Fibroblast of skin of right biceps (primary cell): Measurements from ENCODE around the gene MYBPC2.

Experiments used
- DNase-seq: peaks from one replicate; pipeline ENCODE4 v3.0.0-alpha.2; 2013

The MYBPC2 gene

DNA sequence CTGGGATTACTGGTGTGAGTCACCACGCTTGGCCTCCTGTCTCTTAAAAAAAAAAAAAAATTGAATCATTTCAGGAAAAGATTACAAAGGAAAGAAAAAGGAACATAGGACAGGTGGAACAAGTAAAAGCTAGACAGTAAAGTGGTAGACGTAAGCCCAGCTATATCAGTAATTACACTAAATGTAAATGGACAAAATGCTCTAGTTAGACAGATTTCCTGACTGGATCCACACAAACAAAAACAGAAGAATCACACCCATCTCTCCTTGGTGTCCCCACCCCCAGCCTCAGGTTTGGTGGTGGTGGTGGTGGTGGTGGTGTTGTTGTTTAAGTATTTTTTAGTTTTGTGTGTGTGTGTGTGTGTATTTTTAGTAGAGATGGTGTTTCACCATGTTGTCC lies 20.3 kb upstream of the MYBPC2 start:
- no peak for DNase-seq

GRCh38 chr19:50413096-50413495 lies 19.6 kb upstream of the MYBPC2 start:
- no peak for DNase-seq

GRCh38 chr19:50413531-50413930 lies 19.2 kb upstream of the MYBPC2 start:
- no peak for DNase-seq

- DNase-seq, result peak; percentile 52
These were observed 17.6 kb upstream of the MYBPC2 start for GRCh38 chr19:50414864-50415660.

GRCh38 chr19:50415661-50416033 lies 17.0 kb upstream of the MYBPC2 start:
- DNase-seq, result no peak

DNA sequence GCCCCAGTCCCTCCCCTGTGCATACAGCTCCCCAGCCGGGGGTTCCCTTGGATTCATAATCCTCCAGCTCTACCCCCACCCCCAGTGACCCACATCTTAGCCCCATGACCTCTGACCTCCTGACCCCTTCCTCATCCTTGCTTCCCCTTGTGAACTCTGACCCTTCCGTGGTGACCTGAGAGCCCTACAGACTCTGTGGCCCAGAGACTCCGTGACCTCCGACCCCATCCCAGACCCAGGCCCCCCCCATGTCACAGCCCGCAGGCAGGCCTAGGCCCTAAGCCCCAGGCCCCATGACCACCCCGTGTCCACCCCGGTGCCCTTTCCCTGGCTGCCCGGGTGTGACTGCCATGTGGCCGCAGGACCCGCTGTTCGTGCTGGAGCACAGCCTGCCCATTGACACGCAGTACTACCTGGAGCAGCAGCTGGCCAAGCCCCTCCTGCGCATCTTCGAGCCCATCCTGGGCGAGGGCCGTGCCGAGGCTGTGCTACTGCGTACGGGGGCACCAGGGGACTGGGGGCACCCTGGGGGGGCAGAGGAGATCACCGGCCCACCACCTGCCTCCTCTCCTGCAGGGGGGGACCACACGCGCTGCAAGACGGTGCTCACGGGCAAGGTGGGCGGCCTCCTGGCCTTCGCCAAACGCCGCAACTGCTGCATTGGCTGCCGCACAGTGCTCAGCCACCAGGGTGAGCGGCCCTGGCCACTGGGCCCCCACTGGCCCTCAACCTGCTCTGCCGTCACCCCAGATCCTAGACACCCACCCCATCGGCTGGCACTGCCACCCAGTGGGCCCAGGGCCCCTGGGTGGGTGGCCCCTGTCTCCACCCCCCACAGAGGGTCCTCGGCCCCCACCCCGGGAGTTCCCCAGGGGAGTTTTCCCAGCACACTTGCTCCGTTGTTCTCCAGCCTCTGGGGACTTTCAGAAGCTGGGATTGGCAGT lies 16.4 kb upstream of the MYBPC2 start:
- DNase-seq, result no peak

DNA sequence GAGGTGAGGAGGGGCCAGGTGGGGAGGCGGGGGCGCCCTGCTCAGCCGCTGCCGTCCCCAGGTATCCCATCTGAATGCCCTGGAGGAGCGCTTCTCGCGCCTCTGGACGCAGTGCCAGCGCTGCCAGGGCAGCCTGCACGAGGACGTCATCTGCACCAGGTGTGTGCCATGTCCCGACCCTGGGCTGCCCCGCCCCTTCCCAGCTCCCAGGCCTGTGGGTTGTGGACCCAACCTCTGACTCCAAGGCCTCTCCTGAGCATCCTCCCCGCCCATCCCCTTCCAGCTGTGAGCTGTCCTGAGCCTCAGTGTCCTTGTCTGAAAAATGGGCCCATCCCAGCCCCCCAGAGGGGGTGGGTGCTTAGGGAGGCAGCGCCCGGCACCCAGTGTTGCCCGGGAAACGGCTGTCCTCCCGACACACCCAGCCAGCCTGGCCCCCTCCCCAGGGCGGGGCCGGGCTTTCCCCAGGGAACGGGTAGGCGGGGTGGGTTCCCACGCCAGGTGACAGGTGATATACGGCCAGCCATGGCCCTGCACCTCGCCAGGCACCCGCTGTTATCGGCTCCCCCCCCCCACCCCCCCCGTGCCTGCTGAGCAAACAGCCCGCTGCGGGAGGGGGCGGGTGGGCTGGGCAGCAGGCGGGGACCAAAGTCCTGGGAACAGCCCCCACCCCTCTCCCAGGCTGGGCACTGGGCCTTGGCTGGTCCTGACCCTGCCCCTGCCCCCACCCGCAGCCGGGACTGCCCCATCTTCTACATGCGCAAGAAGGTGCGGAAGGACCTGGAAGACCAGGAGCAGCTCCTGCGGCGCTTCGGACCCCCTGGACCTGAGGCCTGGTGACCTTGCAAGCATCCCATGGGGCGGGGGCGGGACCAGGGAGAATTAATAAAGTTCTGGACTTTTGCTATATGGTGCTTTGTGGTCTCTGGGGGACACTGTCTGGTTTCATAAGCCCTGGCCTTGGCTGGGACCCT lies 15.3 kb upstream of the MYBPC2 start:
- DNase-seq, result no peak

DNA sequence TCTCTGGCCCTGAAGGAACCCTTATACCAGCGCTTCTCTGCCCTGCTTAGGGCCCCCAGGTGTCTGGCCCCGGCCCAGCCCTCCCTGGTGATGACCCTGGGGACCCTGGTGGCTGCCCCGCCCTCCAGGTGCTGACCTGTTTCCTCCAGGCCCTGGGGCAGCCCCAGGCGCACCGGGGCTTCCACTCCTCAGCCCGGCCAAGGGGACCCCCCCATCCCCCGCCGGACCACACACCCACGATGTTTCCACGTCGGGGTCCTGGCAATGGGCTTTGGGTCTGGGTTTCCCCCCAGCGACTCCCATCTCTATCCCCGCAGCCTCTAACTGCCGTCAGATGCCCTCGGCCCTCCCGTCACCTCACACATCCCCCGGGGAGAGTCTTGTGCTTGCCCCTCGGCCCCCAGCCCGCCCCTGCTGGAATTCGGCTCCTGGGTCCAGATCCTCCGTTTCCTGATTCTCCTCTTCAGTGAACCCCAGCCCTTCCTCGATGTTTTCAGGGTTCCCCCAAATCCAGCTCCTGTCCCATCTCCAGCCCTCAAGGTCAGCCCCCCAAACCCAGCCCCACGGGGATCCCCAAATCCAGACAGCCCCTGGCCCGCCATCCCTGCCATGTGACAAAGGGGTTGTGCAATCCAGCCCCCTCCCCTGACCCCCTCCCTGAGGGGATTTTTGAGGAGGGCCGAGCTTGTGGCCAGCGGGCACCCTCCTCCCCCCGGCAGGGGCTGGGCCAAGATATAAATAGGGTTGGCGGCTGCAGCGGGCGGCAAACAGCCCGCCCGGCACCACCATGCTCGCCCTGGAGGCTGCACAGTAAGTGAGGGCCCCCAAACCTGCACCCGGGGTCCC lies 14.3 kb upstream of the MYBPC2 start, which contains the start of gene SPIB:
SPIB (plus strand) TSS at position 763 of the 846 bp plus-strand sequence; CDS start at position 788, 25 bp downstream.
- DNase-seq, result no peak

- DNase-seq, result no peak
These were observed 13.6 kb upstream of the MYBPC2 start for GRCh38 chr19:50419022-50419579.

DNA sequence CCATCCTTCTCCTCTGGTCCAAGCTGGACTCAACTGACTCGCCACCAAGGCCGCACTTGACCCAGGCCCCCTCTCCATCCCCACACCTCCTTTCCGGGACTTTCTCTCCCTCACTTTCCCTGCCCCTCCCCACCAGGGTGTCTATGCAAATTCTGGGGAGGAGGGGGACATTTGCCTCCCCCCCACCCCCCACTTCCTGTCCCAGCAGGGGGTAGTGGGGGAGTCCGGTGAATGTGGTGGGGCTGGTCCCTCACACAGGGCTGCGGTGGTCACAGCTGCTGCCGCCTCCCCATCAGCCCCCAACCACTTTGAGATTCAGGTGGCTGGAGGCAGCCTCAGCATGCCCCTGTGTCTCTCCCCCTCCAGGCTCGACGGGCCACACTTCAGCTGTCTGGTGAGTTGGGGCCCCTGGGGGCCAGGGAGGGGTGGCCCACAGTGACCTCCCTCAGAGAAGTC lies 13.1 kb upstream of the MYBPC2 start:
- DNase-seq, result no peak

DNA sequence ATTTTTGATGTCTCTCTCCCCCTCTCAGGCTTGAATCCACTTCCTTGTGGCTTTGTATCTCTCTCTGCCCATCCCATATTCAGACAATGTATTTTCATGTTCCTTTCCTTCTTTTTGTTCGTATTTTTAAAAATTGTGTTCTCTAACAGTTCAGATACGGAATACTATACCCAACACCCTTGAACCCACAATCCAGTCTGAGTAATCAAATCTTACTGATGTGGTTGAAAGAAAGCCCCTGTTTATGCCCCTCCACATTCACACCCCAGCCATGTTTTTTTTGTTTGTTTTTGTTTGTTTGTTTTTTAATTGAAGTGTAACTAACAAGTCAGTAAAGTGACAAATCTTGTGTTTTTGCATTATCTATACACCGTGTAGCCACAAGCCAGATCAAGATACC lies 12.6 kb upstream of the MYBPC2 start:
- DNase-seq, result no peak

- no peak for DNase-seq
These were observed 11.9 kb upstream of the MYBPC2 start for GRCh38 chr19:50420808-50421207.

DNA sequence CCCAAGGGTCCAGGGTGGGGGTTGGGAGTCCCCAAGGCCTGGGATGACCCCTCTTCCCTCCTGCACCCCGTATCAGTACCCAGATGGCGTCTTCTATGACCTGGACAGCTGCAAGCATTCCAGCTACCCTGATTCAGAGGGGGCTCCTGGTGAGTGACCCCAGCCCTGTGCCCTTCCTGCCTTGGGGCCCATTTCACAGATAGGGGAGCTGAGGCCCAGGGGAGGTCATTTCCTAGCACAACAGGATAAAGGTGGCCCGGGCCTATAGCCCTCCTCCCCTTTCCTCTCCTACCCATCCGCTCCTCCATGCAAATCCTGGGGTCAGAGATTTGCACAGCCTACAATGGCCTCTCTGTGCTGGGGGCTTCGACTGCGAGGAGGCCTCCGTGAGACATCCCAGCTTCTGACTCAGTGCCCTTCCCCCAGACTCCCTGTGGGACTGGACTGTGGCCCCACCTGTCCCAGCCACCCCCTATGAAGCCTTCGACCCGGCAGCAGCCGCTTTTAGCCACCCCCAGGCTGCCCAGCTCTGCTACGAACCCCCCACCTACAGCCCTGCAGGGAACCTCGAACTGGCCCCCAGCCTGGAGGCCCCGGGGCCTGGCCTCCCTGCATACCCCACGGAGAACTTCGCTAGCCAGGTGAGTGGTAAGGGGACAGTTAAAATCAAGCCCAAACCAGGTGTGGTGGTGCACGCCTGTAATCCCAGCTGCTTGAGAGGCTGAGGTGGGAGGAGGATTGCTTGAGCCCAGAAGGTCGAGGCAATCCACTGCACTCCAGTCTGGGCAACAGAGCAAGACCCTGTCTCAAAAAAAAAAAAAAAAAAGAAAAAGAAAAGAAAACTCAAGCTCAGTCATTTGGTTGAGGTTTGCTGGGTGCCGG lies 10.1 kb upstream of the MYBPC2 start:
- no peak for DNase-seq

GRCh38 chr19:50423279-50424113 lies 9.2 kb upstream of the MYBPC2 start:
- DNase-seq, result no peak

- no peak for DNase-seq
These were observed 7.1 kb upstream of the MYBPC2 start for GRCh38 chr19:50425581-50425980.

GRCh38 chr19:50427318-50427925 lies 5.3 kb upstream of the MYBPC2 start:
- DNase-seq, result no peak

DNA sequence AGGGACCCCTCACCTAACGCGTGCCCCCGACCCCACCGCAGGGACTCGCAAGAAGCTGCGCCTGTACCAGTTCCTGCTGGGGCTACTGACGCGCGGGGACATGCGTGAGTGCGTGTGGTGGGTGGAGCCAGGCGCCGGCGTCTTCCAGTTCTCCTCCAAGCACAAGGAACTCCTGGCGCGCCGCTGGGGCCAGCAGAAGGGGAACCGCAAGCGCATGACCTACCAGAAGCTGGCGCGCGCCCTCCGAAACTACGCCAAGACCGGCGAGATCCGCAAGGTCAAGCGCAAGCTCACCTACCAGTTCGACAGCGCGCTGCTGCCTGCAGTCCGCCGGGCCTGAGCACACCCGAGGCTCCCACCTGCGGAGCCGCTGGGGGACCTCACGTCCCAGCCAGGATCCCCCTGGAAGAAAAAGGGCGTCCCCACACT lies 4.7 kb upstream of the MYBPC2 start:
- peak; percentile 47 for DNase-seq

DNA sequence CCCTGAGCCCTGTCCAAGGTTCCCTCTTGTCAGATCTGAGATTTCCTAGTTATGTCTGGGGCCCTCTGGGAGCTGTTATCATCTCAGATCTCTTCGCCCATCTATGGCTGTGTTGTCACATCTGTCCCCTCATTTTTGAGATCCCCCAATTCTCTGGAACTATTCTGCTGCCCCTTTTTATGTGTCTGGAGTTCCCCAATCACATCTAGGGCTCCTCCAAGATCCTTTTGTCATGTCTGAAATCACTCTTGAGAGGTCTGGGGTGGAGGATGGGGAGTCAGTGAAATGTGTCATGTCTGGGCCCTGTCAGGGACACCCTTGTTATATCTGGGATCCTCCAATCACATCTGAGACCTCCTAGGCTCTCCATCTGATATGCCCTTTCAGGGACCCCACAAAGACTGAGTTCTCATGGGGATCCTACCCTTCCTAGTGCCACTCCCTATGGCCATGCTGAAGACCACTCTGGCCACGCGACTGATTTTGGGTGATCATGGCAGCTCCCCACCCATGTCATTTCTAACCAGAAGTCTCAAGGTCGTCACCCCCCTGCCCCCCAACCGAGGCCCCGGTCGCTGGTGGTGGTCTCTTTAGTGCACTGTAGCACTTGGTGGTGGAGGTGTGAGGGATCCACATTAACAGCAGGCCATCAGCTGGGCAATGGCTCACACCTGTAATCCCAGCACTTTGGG lies 3.8 kb upstream of the MYBPC2 start:
- DNase-seq, result no peak
